C4-2B (cell line): Measurements from ENCODE around the gene ADAMTS3.

Source experiments
- H3K27ac ChIP-seq: fragments of 450-650 bp; 2 replicates; pipeline ENCODE4 v1.5.1; 2017
- ZFX ChIP-seq: fragments of 450-650 bp; IDR thresholded peaks from 2 replicates; pipeline ENCODE4 v1.6.1; 2017
- TF ChIP-seq, protein P1 (sequence below): fragments of 450-650 bp; conservative IDR thresholded peaks from 2 replicates; pipeline ENCODE4 v1.5.1; 2017; ENCODE audit warnings: mild to moderate bottlenecking

Gene ADAMTS3

GRCh38 chr4:72351521-72351920 is 217.5 kb downstream of the ADAMTS3 start:
- no peak overlapping the region for H3K27ac ChIP-seq
- TF ChIP-seq, protein P1, sequence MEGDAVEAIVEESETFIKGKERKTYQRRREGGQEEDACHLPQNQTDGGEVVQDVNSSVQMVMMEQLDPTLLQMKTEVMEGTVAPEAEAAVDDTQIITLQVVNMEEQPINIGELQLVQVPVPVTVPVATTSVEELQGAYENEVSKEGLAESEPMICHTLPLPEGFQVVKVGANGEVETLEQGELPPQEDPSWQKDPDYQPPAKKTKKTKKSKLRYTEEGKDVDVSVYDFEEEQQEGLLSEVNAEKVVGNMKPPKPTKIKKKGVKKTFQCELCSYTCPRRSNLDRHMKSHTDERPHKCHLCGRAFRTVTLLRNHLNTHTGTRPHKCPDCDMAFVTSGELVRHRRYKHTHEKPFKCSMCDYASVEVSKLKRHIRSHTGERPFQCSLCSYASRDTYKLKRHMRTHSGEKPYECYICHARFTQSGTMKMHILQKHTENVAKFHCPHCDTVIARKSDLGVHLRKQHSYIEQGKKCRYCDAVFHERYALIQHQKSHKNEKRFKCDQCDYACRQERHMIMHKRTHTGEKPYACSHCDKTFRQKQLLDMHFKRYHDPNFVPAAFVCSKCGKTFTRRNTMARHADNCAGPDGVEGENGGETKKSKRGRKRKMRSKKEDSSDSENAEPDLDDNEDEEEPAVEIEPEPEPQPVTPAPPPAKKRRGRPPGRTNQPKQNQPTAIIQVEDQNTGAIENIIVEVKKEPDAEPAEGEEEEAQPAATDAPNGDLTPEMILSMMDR, result no peak
- no peak for TF ChIP-seq ZFX

- H3K27ac ChIP-seq, result no peak overlapping the region
- TF ChIP-seq ZFX, result no peak
- TF ChIP-seq, protein P1, result no peak
Measured at GRCh38 chr4:72348701-72349100, 220.3 kb downstream of the ADAMTS3 start.

DNA sequence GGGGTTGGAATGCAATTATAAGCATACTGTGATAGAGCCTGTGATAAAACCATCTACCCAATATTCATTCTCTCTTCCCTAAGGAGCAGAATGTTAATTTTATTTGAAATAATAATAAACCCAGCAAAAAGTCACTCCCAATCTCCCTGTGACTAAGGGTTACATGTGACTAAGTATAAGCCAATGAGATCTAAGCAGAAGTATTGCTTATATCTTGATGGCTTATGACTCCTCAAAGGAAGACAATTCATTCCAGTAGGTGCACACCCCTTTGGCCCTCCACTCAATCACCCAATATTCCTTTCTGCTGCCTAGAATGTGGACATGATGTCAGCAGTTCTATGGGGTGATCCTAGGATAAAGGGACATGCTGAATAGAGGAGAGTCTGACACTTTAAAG is 224.6 kb downstream of the ADAMTS3 start:
- TF ChIP-seq ZFX, result no peak
- TF ChIP-seq, protein P1, result no peak
- H3K27ac ChIP-seq, result no peak overlapping the region

GRCh38 chr4:72341432-72341820 is 227.6 kb downstream of the ADAMTS3 start:
- TF ChIP-seq, protein P1, result no peak
- no peak for TF ChIP-seq ZFX
- no peak overlapping the region for H3K27ac ChIP-seq

DNA sequence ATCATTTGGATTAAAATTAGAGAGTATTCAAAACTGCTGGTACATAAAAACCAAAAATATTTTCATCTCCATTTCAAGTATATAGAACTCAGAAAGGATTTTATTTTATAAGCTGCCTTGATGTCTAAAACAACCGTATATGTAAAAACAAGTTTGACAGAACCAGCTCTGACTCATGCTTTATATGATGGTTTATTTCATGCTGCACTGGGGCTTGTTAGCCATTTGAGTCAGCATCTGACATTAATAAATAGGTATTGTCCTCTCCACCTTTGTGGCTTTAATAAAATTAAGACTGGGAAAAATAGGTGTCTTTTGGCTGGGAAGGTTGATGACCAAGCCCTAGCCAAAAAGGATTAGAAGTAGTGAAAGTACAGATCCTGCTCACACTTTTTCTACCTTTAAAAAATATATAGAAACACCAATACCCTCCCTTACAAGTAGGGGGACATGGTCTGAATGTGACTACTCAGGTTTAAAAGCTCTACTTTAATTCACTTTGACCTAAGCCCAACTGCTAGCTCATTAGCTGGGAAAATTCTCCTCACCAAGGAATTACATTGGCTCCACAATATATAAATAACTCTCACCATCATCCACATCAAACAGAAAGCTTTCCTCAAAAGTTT is 228.1 kb downstream of the ADAMTS3 start:
- H3K27ac ChIP-seq, result no peak overlapping the region
- TF ChIP-seq, protein P1, result no peak; the same call in 1 of the 2 replicates
- TF ChIP-seq ZFX, result no peak

GRCh38 chr4:72338060-72338459 is 231.0 kb downstream of the ADAMTS3 start:
- TF ChIP-seq, protein P1, result no peak
- TF ChIP-seq ZFX, result no peak
- H3K27ac ChIP-seq, result no peak overlapping the region

DNA sequence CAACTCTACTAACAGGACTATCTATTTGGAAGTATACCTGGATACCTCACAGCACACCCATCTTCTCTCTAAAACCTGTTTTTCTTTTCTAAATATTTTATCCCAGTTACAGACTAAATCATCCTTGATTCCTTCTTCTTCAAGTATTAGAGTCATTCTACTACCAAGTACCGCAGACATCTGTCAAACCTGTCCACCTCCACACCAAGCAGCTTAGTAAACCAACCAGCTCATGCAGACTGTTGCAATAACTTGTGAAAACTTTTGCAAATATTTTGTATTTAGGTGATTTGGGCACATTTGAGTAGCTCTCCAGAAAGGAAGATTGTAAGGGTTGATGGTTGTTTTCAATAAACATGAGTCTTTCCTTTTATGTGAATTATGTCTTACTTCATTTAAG is 238.6 kb downstream of the ADAMTS3 start:
- no peak overlapping the region for H3K27ac ChIP-seq
- no peak for TF ChIP-seq ZFX
- TF ChIP-seq, protein P1, result no peak
